ENCODE data around the gene LOXHD1.

LOXHD1 gene

GRCh38 chr18:46574743-46575115, 82.3 kb downstream of the LOXHD1 start:
- no peak overlapping the region for H3K27ac ChIP-seq (ENCODE audit: low read depth, low read length)
- H3K4me3 ChIP-seq (ENCODE audit: low read depth, low read length) = no peak overlapping the region
- H3K9me3 ChIP-seq (ENCODE audit: control insufficient read depth, insufficient read depth, low read length) = no peaks in the 10 kb centered on the region
- no peak overlapping the region for H3K9ac ChIP-seq (ENCODE audit: low read depth, low read length)
- no peaks in the 10 kb centered on the region for H3K36me3 ChIP-seq (ENCODE audit: control insufficient read depth, insufficient read depth, low read length)
- no peaks in the 10 kb centered on the region for H3K27me3 ChIP-seq (ENCODE audit: control insufficient read depth, insufficient read depth, low read length)
- no peaks in the 10 kb centered on the region for H3K4me1 ChIP-seq (ENCODE audit: control insufficient read depth, insufficient read depth, low read length)

GRCh38 chr18:46574000-46574742, 82.8 kb downstream of the LOXHD1 start:
- H3K36me3 ChIP-seq (ENCODE audit: control insufficient read depth, insufficient read depth, low read length) = no peaks in the 10 kb centered on the region
- H3K27ac ChIP-seq (ENCODE audit: low read depth, low read length) = no peak overlapping the region
- H3K4me3 ChIP-seq (ENCODE audit: low read depth, low read length) = no peak overlapping the region
- H3K9me3 ChIP-seq (ENCODE audit: control insufficient read depth, insufficient read depth, low read length) = no peaks in the 10 kb centered on the region
- H3K9ac ChIP-seq (ENCODE audit: low read depth, low read length) = no peak overlapping the region
- no peaks in the 10 kb centered on the region for H3K4me1 ChIP-seq (ENCODE audit: control insufficient read depth, insufficient read depth, low read length)
- H3K27me3 ChIP-seq (ENCODE audit: control insufficient read depth, insufficient read depth, low read length) = no peaks in the 10 kb centered on the region

- Histone ChIP-seq H3K4me3 (ENCODE audit: low read depth, low read length) (no peak overlapping the region), H3K4me1 (ENCODE audit: control insufficient read depth, insufficient read depth, low read length) (no peaks in the 10 kb centered on the region), H3K36me3 (ENCODE audit: control insufficient read depth, insufficient read depth, low read length) (no peaks in the 10 kb centered on the region), H3K27ac (ENCODE audit: low read depth, low read length) (no peak overlapping the region), H3K9me3 (ENCODE audit: control insufficient read depth, insufficient read depth, low read length) (no peaks in the 10 kb centered on the region), H3K27me3 (ENCODE audit: control insufficient read depth, insufficient read depth, low read length) (no peaks in the 10 kb centered on the region), H3K9ac (ENCODE audit: low read depth, low read length) (no peak overlapping the region)
Measured at GRCh38 chr18:46573156-46573555, 83.9 kb downstream of the LOXHD1 start.

- Histone ChIP-seq H3K4me3 (ENCODE audit: low read depth, low read length) (no peak overlapping the region), H3K9me3 (ENCODE audit: control insufficient read depth, insufficient read depth, low read length) (no peaks in the 10 kb centered on the region), H3K36me3 (ENCODE audit: control insufficient read depth, insufficient read depth, low read length) (no peaks in the 10 kb centered on the region), H3K27me3 (ENCODE audit: control insufficient read depth, insufficient read depth, low read length) (no peaks in the 10 kb centered on the region), H3K9ac (ENCODE audit: low read depth, low read length) (no peak overlapping the region), H3K27ac (ENCODE audit: low read depth, low read length) (no peak overlapping the region), H3K4me1 (ENCODE audit: control insufficient read depth, insufficient read depth, low read length) (no peaks in the 10 kb centered on the region)
Measured at GRCh38 chr18:46571756-46572155, 85.3 kb downstream of the LOXHD1 start.

- H3K4me3 ChIP-seq (ENCODE audit: low read depth, low read length) = no peak overlapping the region
- H3K4me1 ChIP-seq (ENCODE audit: control insufficient read depth, insufficient read depth, low read length) = no peaks in the 10 kb centered on the region
- no peaks in the 10 kb centered on the region for H3K36me3 ChIP-seq (ENCODE audit: control insufficient read depth, insufficient read depth, low read length)
- H3K27me3 ChIP-seq (ENCODE audit: control insufficient read depth, insufficient read depth, low read length) = no peaks in the 10 kb centered on the region
- H3K27ac ChIP-seq (ENCODE audit: low read depth, low read length) = no peak overlapping the region
- H3K9ac ChIP-seq (ENCODE audit: low read depth, low read length) = no peak overlapping the region
- no peaks in the 10 kb centered on the region for H3K9me3 ChIP-seq (ENCODE audit: control insufficient read depth, insufficient read depth, low read length)
Measured at GRCh38 chr18:46570666-46571065, 86.4 kb downstream of the LOXHD1 start.

GRCh38 chr18:46570134-46570533, 86.9 kb downstream of the LOXHD1 start:
- Histone ChIP-seq H3K27ac (ENCODE audit: low read depth, low read length) (no peak overlapping the region), H3K9me3 (ENCODE audit: control insufficient read depth, insufficient read depth, low read length) (no peaks in the 10 kb centered on the region), H3K4me3 (ENCODE audit: low read depth, low read length) (no peak overlapping the region), H3K27me3 (ENCODE audit: control insufficient read depth, insufficient read depth, low read length) (no peaks in the 10 kb centered on the region), H3K4me1 (ENCODE audit: control insufficient read depth, insufficient read depth, low read length) (no peaks in the 10 kb centered on the region), H3K36me3 (ENCODE audit: control insufficient read depth, insufficient read depth, low read length) (no peaks in the 10 kb centered on the region), H3K9ac (ENCODE audit: low read depth, low read length) (no peak overlapping the region)

GRCh38 chr18:46569211-46569610, 87.8 kb downstream of the LOXHD1 start:
- Histone ChIP-seq H3K27ac (ENCODE audit: low read depth, low read length) (no peak overlapping the region), H3K4me1 (ENCODE audit: control insufficient read depth, insufficient read depth, low read length) (no peaks in the 10 kb centered on the region), H3K9me3 (ENCODE audit: control insufficient read depth, insufficient read depth, low read length) (no peaks in the 10 kb centered on the region), H3K9ac (ENCODE audit: low read depth, low read length) (no peak overlapping the region), H3K4me3 (ENCODE audit: low read depth, low read length) (no peak overlapping the region), H3K36me3 (ENCODE audit: control insufficient read depth, insufficient read depth, low read length) (no peaks in the 10 kb centered on the region), H3K27me3 (ENCODE audit: control insufficient read depth, insufficient read depth, low read length) (no peaks in the 10 kb centered on the region)

GRCh38 chr18:46567196-46567595, 89.8 kb downstream of the LOXHD1 start:
- Histone ChIP-seq H3K27ac (ENCODE audit: low read depth, low read length) (no peak overlapping the region), H3K36me3 (ENCODE audit: control insufficient read depth, insufficient read depth, low read length) (no peaks in the 10 kb centered on the region), H3K4me1 (ENCODE audit: control insufficient read depth, insufficient read depth, low read length) (peaks cover 12% of the 10 kb centered on the region), H3K9ac (ENCODE audit: low read depth, low read length) (no peak overlapping the region), H3K9me3 (ENCODE audit: control insufficient read depth, insufficient read depth, low read length) (no peaks in the 10 kb centered on the region), H3K27me3 (ENCODE audit: control insufficient read depth, insufficient read depth, low read length) (no peaks in the 10 kb centered on the region), H3K4me3 (ENCODE audit: low read depth, low read length) (no peak overlapping the region)

- Histone ChIP-seq H3K27me3 (ENCODE audit: control insufficient read depth, insufficient read depth, low read length) (no peaks in the 10 kb centered on the region), H3K36me3 (ENCODE audit: control insufficient read depth, insufficient read depth, low read length) (no peaks in the 10 kb centered on the region), H3K9me3 (ENCODE audit: control insufficient read depth, insufficient read depth, low read length) (no peaks in the 10 kb centered on the region), H3K4me3 (ENCODE audit: low read depth, low read length) (no peak overlapping the region), H3K27ac (ENCODE audit: low read depth, low read length) (no peak overlapping the region), H3K9ac (ENCODE audit: low read depth, low read length) (no peak overlapping the region), H3K4me1 (ENCODE audit: control insufficient read depth, insufficient read depth, low read length) (peaks cover 12% of the 10 kb centered on the region)
Measured at GRCh38 chr18:46566111-46566510, 90.9 kb downstream of the LOXHD1 start.

GRCh38 chr18:46565256-46565655, 91.8 kb downstream of the LOXHD1 start:
- no peak overlapping the region for H3K9ac ChIP-seq (ENCODE audit: low read depth, low read length)
- H3K4me1 ChIP-seq (ENCODE audit: control insufficient read depth, insufficient read depth, low read length) = peaks cover 12% of the 10 kb centered on the region
- H3K9me3 ChIP-seq (ENCODE audit: control insufficient read depth, insufficient read depth, low read length) = no peaks in the 10 kb centered on the region
- no peaks in the 10 kb centered on the region for H3K36me3 ChIP-seq (ENCODE audit: control insufficient read depth, insufficient read depth, low read length)
- H3K4me3 ChIP-seq (ENCODE audit: low read depth, low read length) = no peak overlapping the region
- H3K27ac ChIP-seq (ENCODE audit: low read depth, low read length) = no peak overlapping the region
- no peaks in the 10 kb centered on the region for H3K27me3 ChIP-seq (ENCODE audit: control insufficient read depth, insufficient read depth, low read length)

GRCh38 chr18:46563317-46563716, 93.7 kb downstream of the LOXHD1 start:
- Histone ChIP-seq H3K9me3 (ENCODE audit: control insufficient read depth, insufficient read depth, low read length) (no peaks in the 10 kb centered on the region), H3K36me3 (ENCODE audit: control insufficient read depth, insufficient read depth, low read length) (no peaks in the 10 kb centered on the region), H3K27me3 (ENCODE audit: control insufficient read depth, insufficient read depth, low read length) (no peaks in the 10 kb centered on the region), H3K27ac (ENCODE audit: low read depth, low read length) (no peak overlapping the region), H3K4me3 (ENCODE audit: low read depth, low read length) (no peak overlapping the region), H3K9ac (ENCODE audit: low read depth, low read length) (no peak overlapping the region), H3K4me1 (ENCODE audit: control insufficient read depth, insufficient read depth, low read length) (peaks cover 12% of the 10 kb centered on the region)

Measured in HUES48 (cell line).